Transverse colon (tissue), 4 donors: ENCODE results near the gene IGIP.

Source experiments
- CTCF ChIP-seq, 5 experiments: fragments of 200-600 bp in 3 of 5; fragments of 450-650 bp in 2 of 5; sonication (generic) in 3 of 5; IDR thresholded peaks; 1 replicate in 2 of 5; 2 replicates in 3 of 5; pipeline ENCODE4 v1.5.1; 2016 to 2017; ENCODE audit warnings: antibody characterized with exemption in 5 of 5, inconsistent platforms in 3 of 5, mild to moderate bottlenecking in 2 of 5, moderate library complexity in 1 of 5
- POLR2AphosphoS5 ChIP-seq, 3 donors: sonication (generic); formaldehyde crosslinking; IDR thresholded peaks; one replicate each; pipeline ENCODE4 v1.6.1; 2016; ENCODE audit warnings: antibody characterized with exemption in 3 of 3

DNA sequence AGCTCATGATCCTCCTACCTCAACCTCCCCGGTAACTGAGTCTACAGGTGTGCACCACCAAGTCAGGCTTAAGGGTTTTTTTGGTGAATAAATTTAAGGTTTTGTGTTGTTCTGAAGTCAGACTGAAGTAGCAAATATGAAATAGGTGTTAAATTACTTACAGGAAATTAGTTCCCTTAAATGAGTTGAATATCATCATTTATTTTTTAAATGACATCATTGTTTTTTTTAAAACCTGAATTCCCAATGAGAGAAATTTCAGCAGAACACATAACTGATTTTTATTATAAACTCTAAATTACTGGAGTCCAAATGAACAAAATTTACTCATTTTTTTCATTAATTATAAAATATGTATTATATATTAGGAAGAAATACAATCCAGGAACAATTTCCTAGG, 49.6 kb upstream of the IGIP start:
- TF ChIP-seq CTCF (IDR thresholded peaks at IDR 0.05) (no peak), POLR2AphosphoS5 (IDR thresholded peaks at IDR 0.05) (no peak)
